Measurements from ENCODE around the gene CPED1.

CPED1 gene

GRCh38 chr7:121039994-121040393 lies 51.5 kb downstream of the CPED1 start:
- H3K27me3 Mint-ChIP-seq: peaks cover 4% of the 10 kb centered on the region
- CTCF ChIA-PET: no interaction called here

DNA sequence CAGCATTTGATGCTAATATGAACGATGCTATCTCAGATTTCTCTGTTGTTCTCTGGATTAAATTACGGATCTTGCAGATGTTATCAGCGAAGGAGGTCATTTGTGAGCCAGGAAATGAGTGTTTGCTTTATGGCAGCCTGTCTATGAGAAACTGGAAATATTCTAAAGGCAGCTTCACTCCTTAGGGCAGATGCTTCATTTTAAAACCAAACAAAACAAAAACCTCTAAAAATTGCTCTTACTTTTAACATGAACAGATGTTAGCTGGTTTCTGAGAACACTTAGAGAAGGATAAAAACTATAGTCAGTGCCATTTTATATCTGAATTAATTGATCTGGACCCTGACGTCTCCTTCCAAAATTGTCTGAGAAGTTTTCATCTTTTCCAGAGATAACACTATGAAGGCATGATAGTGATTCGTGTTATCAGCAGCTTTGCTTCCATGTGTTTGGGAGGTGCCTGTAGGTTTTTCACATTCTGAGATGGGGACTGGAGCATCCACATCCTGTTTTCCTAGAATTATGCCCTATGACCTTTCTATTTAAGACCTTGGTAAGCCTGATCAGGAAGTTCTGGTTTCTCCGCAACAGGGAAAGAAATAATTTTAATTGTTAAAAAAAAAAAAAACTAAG lies 53.1 kb downstream of the CPED1 start:
- CTCF ChIA-PET: no interaction called here
- DNase-seq: no peak

More at GRCh38 chr7:121039994-121040393, 51.5 kb downstream of the CPED1 start:
- Mint-ChIP-seq H3K36me3 (no peaks in the 10 kb centered on the region), H3K27ac (no peak overlapping the region), H3K4me3 (no peak overlapping the region), H3K9me3 (no peaks in the 10 kb centered on the region), H3K4me1 (no peaks in the 10 kb centered on the region)
- DNase-seq: no peak

DNA sequence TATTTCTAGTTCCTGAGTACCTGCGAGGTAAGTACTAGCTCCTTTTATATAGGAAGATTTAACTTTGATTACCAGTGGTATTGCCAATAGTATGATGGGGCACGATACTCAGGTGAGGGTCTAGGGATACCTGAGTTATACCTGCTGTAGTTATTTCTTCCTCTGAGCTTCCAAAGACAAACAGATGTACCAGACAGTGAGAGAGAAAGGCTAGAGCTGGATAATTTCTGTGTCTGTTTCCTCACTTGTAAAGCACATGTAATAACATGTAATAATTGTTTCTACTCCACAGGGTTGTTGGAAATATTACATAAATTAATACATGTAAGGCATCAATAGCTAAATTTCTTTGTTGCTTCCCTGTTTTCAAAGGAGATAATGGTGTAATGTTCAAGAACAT lies 53.7 kb downstream of the CPED1 start:
- no peak overlapping the region for H3K4me3 Mint-ChIP-seq
- peaks cover 4% of the 10 kb centered on the region for H3K27me3 Mint-ChIP-seq
- CTCF ChIA-PET: no interaction called here
- no peak overlapping the region for H3K27ac Mint-ChIP-seq
- H3K9me3 Mint-ChIP-seq: no peaks in the 10 kb centered on the region
- DNase-seq: no peak
- no peaks in the 10 kb centered on the region for H3K36me3 Mint-ChIP-seq
- H3K4me1 Mint-ChIP-seq: no peaks in the 10 kb centered on the region

More for the DNA sequence above, 53.1 kb downstream of the CPED1 start:
- no peaks in the 10 kb centered on the region for H3K9me3 Mint-ChIP-seq
- no peaks in the 10 kb centered on the region for H3K36me3 Mint-ChIP-seq
- H3K4me1 Mint-ChIP-seq: no peaks in the 10 kb centered on the region
- H3K4me3 Mint-ChIP-seq: no peak overlapping the region
- no peak overlapping the region for H3K27ac Mint-ChIP-seq
- peaks cover 4% of the 10 kb centered on the region for H3K27me3 Mint-ChIP-seq

DNA sequence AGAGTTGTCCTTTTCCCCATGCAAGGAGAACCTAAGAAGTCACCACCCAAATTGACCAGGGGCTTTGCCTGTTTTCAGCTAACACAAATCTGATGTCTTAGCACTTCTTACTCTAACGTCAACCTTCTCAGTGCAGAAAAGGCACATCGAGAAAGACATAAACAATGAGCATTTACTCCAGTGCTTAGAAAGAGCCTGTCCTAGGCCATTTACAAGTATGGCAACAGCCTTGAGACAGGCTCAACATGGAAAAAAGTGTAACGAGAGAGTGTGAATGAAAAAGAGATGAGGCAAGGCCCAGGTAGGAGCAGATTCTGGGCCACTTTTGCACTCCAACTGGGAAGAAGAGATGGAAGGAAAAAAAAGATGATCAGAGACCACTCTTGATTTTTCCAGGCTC lies 54.4 kb downstream of the CPED1 start:
- H3K4me3 Mint-ChIP-seq: no peak overlapping the region
- DNase-seq: no peak
- no peaks in the 10 kb centered on the region for H3K9me3 Mint-ChIP-seq
- no peaks in the 10 kb centered on the region for H3K36me3 Mint-ChIP-seq
- no peak overlapping the region for H3K27ac Mint-ChIP-seq
- peaks cover 4% of the 10 kb centered on the region for H3K27me3 Mint-ChIP-seq
- CTCF ChIA-PET: no interaction called here
- no peaks in the 10 kb centered on the region for H3K4me1 Mint-ChIP-seq

DNA sequence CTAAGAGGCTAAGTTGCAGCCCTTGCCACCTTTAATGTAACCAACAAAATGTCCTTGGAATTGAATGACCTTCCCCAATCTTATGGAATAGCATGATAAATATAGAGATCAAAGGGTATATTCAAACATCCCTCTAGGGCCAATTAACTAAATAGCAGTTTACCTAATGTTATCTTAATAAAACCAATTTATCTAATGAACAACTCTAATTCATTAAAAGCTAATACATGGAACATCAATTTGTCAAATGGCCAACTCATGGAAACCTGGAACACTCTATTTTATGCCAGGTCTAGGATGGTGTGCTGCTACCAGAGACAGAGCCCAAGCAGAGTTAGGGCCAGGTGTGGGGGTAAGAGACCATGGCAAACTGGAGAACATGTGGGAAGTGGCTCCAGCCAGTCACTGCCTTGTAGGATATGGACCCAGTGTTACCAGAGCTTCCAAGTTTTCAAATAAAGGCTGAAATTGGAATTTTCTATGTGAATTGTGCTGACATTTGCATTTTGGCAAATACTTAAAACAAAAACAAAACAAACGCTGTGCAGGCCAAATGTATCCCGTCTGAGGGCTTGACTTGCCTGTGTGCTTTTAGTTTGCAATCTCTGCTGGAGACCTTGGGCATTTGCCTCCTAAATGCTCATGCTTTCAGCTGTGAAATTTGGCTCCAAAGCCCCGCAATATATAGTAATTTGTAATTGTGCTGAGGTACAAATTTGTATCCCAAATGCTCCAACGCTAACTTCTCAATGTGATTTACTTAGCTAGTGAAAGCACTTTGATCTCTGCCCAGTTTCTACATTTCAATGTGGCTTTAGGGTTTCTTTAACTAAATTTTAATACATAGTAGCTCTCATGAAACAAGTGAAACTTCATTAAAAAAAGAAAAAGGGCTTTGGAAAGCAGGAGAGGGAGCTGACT lies 55.1 kb downstream of the CPED1 start:
- Mint-ChIP-seq H3K9me3 (no peaks in the 10 kb centered on the region), H3K4me3 (no peak overlapping the region), H3K36me3 (no peaks in the 10 kb centered on the region), H3K27me3 (peaks cover 4% of the 10 kb centered on the region), H3K4me1 (no peaks in the 10 kb centered on the region), H3K27ac (no peak overlapping the region)
- DNase-seq: no peak
- CTCF ChIA-PET: interaction anchor here (0.7 kb wide), 1 partner anchor 56 kb away, joined by 3 read pairs; no protein-coding TSS in a partner anchor

DNA sequence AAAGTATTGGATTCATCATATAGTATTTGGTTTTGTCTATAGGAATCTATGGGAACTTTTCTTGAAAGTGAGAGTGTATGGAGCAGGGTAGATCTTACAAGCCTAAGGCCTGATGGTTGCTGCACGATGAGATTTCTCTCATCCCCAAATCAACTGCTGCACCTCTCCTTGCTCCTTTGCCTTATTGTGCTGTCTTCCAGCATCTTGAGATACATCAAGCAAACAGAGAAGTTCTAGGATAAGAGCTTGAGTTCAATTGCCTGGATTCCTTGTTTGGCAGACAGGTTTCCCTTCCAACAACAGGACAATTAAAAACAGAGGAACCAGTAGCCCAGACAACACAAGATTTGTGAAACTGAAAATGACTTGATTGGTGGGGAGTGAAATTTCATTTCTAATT lies 56.6 kb downstream of the CPED1 start:
- Mint-ChIP-seq H3K27me3 (peaks cover 4% of the 10 kb centered on the region), H3K4me3 (no peak overlapping the region), H3K27ac (no peak overlapping the region), H3K9me3 (no peaks in the 10 kb centered on the region), H3K36me3 (no peaks in the 10 kb centered on the region), H3K4me1 (no peaks in the 10 kb centered on the region)
- no peak for DNase-seq
- CTCF ChIA-PET: no interaction called here

GRCh38 chr7:121046009-121046408 lies 57.5 kb downstream of the CPED1 start:
- no peaks in the 10 kb centered on the region for H3K4me1 Mint-ChIP-seq
- no peak for DNase-seq
- H3K27me3 Mint-ChIP-seq: peaks cover 8% of the 10 kb centered on the region
- H3K27ac Mint-ChIP-seq: no peak overlapping the region
- no peaks in the 10 kb centered on the region for H3K9me3 Mint-ChIP-seq
- CTCF ChIA-PET: no interaction called here
- no peak overlapping the region for H3K4me3 Mint-ChIP-seq
- H3K36me3 Mint-ChIP-seq: no peaks in the 10 kb centered on the region

DNA sequence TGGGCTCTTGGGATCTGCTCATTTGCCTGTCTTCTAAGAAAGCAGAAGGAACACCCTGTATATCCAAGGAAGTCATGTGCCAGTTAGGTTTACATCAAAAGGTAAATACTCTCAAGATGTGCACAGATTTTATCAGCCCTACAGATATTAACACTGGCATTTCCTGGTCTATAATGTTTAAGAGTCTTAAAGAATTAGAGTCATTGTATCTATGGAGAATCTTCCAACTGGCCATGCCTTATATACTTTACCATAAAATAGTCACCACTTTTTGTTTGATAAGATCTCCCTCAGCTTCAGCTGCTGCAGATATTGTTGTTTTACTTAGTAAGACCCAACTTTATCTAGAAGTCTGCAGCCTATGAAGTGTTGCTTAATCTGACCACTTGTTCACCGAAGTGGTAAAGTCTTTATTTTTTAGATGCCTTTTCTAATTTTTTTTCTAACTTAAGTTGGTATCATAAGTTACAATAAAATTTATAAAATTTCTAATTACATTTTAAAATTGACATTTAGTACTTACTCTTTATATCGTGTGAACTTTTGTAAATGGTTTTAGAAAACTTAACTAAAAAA lies 58.5 kb downstream of the CPED1 start:
- Mint-ChIP-seq H3K27me3 (peaks cover 8% of the 10 kb centered on the region), H3K4me3 (no peak overlapping the region), H3K9me3 (no peaks in the 10 kb centered on the region), H3K27ac (no peak overlapping the region), H3K36me3 (no peaks in the 10 kb centered on the region), H3K4me1 (no peaks in the 10 kb centered on the region)
- DNase-seq: no peak
- CTCF ChIA-PET: no interaction called here

DNA sequence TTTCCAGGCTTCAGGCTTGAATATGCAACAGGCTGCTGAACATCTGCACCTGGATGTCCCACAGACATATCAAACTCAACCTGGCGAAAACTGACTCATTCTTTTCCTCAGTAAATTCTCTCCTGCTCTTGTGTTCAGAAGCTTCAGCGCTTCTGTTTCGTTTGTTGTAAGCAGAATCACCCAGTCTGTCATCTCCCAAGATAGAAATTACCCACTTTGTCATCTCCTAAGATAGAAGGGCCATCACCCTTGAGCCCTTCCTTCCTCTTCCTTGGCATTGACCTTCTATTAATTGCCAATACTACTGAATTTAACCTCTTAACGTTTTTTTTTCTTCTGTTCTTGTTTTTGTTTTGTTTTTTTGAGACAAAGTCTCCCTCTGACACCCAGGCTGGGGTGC lies 59.7 kb downstream of the CPED1 start:
- H3K4me1 Mint-ChIP-seq: no peaks in the 10 kb centered on the region
- no peak for DNase-seq
- H3K9me3 Mint-ChIP-seq: no peaks in the 10 kb centered on the region
- no peaks in the 10 kb centered on the region for H3K36me3 Mint-ChIP-seq
- H3K27ac Mint-ChIP-seq: no peak overlapping the region
- H3K4me3 Mint-ChIP-seq: no peak overlapping the region
- peaks cover 8% of the 10 kb centered on the region for H3K27me3 Mint-ChIP-seq
- CTCF ChIA-PET: no interaction called here

- CTCF ChIA-PET: no interaction called here
- Mint-ChIP-seq H3K36me3 (no peaks in the 10 kb centered on the region), H3K4me3 (no peak overlapping the region), H3K9me3 (no peaks in the 10 kb centered on the region), H3K4me1 (no peaks in the 10 kb centered on the region), H3K27me3 (peaks cover 4% of the 10 kb centered on the region), H3K27ac (no peak overlapping the region)
- no peak for DNase-seq
These were observed 60.7 kb downstream of the CPED1 start for GRCh38 chr7:121049028-121049791.

DNA sequence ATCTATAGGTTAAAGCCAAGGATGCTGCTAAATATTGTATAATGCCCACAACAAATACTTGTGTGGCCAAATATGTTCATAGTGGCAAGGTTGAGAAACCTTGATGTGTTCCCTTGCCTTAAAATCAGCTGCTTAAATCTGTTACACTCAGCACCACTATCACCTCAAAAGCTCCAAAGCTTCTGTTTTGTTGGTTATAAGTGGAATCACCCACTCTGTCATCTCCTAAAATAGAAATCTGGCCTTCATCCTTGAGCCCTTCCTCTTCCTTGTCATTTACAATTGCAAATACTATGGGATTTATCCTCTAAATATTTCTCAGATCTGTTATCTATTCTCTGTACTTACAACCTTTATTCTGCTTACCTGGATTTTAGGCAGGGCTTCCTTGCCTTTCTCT lies 61.4 kb downstream of the CPED1 start:
- CTCF ChIA-PET: no interaction called here
- Mint-ChIP-seq H3K27ac (no peak overlapping the region), H3K36me3 (no peaks in the 10 kb centered on the region), H3K4me3 (no peak overlapping the region), H3K27me3 (peaks cover 4% of the 10 kb centered on the region), H3K9me3 (no peaks in the 10 kb centered on the region), H3K4me1 (no peaks in the 10 kb centered on the region)
- no peak for DNase-seq

DNA sequence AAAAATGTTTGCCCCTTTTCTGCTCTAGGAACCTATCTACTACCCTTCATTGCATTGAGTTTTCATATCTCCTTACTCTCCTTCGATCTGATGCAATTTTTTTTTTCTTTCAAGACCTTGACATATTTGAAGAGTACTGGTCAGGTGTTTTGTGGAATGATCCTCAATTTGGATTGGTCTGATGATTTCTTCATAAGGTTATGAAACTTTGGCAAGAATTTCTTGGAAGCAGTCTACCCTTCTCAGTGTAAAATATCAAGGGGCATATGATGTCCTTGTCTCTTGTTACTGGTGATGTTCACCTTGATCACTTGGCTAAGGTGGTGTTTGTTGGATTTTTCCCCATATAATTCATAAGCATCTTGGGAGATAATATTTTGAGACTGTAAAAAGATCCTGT lies 64.7 kb downstream of the CPED1 start:
- no peaks in the 10 kb centered on the region for H3K4me1 Mint-ChIP-seq
- no peaks in the 10 kb centered on the region for H3K9me3 Mint-ChIP-seq
- no peak for DNase-seq
- H3K4me3 Mint-ChIP-seq: no peak overlapping the region
- H3K27ac Mint-ChIP-seq: no peak overlapping the region
- peaks cover 4% of the 10 kb centered on the region for H3K27me3 Mint-ChIP-seq
- H3K36me3 Mint-ChIP-seq: no peaks in the 10 kb centered on the region
- CTCF ChIA-PET: interaction anchor here (0.6 kb wide), 1 partner anchor 11 kb away, joined by 3 read pairs; no protein-coding TSS in a partner anchor

GRCh38 chr7:121054925-121055324 lies 66.4 kb downstream of the CPED1 start:
- Mint-ChIP-seq H3K4me1 (no peaks in the 10 kb centered on the region), H3K27ac (no peak overlapping the region), H3K27me3 (peaks cover 4% of the 10 kb centered on the region), H3K9me3 (no peaks in the 10 kb centered on the region), H3K36me3 (no peaks in the 10 kb centered on the region), H3K4me3 (no peak overlapping the region)
- CTCF ChIA-PET: no interaction called here
- no peak for DNase-seq

- Mint-ChIP-seq H3K36me3 (no peaks in the 10 kb centered on the region), H3K27me3 (no peaks in the 10 kb centered on the region), H3K9me3 (no peaks in the 10 kb centered on the region), H3K4me3 (no peak overlapping the region), H3K27ac (no peak overlapping the region), H3K4me1 (no peaks in the 10 kb centered on the region)
- no peak for DNase-seq
- CTCF ChIA-PET: no interaction called here
These were observed 69.4 kb downstream of the CPED1 start for GRCh38 chr7:121057878-121058277.
